GM23338 (cell line): ENCODE measurements around the gene EEPD1.

Source experiments
- CREB1 ChIP-seq: fragments of 250-450 bp; sonication (Bioruptor Pico); IDR thresholded peaks from 2 replicates; pipeline ENCODE4 v1.5.0; 2020; ENCODE audit warnings: low read depth, mild to moderate bottlenecking, moderate library complexity
- ETS1 ChIP-seq: IDR thresholded peaks from 2 replicates; pipeline ENCODE4 v1.6.1; 2016; ENCODE audit warnings: antibody characterized with exemption
- EZH2 ChIP-seq: fragments of 200-600 bp; sonication (generic); IDR thresholded peaks from one replicate; pipeline ENCODE4 v1.8.0; 2017; ENCODE audit warnings: antibody characterized with exemption, mild to moderate bottlenecking, low read depth; ENCODE audit not compliant: unreplicated experiment
- EZH2phosphoT487 ChIP-seq: fragments of 200-600 bp; sonication (generic); IDR thresholded peaks from one replicate; pipeline ENCODE4 v1.8.1; 2018; ENCODE audit warnings: antibody characterized with exemption; ENCODE audit not compliant: unreplicated experiment
- JUNB ChIP-seq: IDR thresholded peaks from one replicate; pipeline ENCODE4 v1.6.1; 2016; ENCODE audit warnings: antibody characterized with exemption; ENCODE audit not compliant: unreplicated experiment
- NANOG ChIP-seq: IDR thresholded peaks from 2 replicates; pipeline ENCODE4 v1.6.1; 2016; ENCODE audit warnings: antibody characterized with exemption, borderline replicate concordance
- POLR2AphosphoS5 ChIP-seq: IDR thresholded peaks from 2 replicates; pipeline ENCODE4 v1.6.1; 2016; ENCODE audit warnings: antibody characterized with exemption, low read depth
- REST ChIP-seq: IDR thresholded peaks from one replicate; pipeline ENCODE4 v1.6.1; 2018; ENCODE audit warnings: antibody characterized with exemption; ENCODE audit not compliant: unreplicated experiment
- STAT1 ChIP-seq: IDR thresholded peaks from one replicate; pipeline ENCODE4 v1.6.1; 2016; ENCODE audit warnings: antibody characterized with exemption; ENCODE audit not compliant: unreplicated experiment
- ZNF114 ChIP-seq: fragments of 250-450 bp; sonication (Bioruptor Pico); IDR thresholded peaks from 2 replicates; pipeline ENCODE4 v1.5.0; 2020; ENCODE audit warnings: mild to moderate bottlenecking, moderate library complexity
- TF ChIP-seq, protein P1 (sequence below), 2 experiments: fragments of 200-600 bp in 1 of 2; sonication (generic) in 1 of 2; conservative IDR thresholded peaks; 2 replicates each; pipeline versions ENCODE4 v1.5.1 to v1.6.1; 2016 to 2017; ENCODE audit warnings: antibody characterized with exemption in 2 of 2, low read depth in 2 of 2, mild to moderate bottlenecking in 2 of 2, moderate library complexity in 1 of 2

GRCh38 chr7:36310897-36311296, 157.8 kb downstream of the EEPD1 start:
- TF ChIP-seq NANOG: no peak
- TF ChIP-seq, protein P1, sequence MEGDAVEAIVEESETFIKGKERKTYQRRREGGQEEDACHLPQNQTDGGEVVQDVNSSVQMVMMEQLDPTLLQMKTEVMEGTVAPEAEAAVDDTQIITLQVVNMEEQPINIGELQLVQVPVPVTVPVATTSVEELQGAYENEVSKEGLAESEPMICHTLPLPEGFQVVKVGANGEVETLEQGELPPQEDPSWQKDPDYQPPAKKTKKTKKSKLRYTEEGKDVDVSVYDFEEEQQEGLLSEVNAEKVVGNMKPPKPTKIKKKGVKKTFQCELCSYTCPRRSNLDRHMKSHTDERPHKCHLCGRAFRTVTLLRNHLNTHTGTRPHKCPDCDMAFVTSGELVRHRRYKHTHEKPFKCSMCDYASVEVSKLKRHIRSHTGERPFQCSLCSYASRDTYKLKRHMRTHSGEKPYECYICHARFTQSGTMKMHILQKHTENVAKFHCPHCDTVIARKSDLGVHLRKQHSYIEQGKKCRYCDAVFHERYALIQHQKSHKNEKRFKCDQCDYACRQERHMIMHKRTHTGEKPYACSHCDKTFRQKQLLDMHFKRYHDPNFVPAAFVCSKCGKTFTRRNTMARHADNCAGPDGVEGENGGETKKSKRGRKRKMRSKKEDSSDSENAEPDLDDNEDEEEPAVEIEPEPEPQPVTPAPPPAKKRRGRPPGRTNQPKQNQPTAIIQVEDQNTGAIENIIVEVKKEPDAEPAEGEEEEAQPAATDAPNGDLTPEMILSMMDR (conservative IDR thresholded peaks at IDR 0.05; ENCODE audit: low read depth in 2 of 2): no peak
- no peak for TF ChIP-seq EZH2
- no peak for TF ChIP-seq POLR2AphosphoS5
- TF ChIP-seq EZH2phosphoT487: no peak
- TF ChIP-seq ZNF114 (CRISPR knock-in tag): no peak
- TF ChIP-seq CREB1: no peak
- TF ChIP-seq REST: no peak
- no peak for TF ChIP-seq ETS1
- TF ChIP-seq JUNB: no peak
- no peak for TF ChIP-seq STAT1
